IMR-90 (cell line): ENCODE results near the gene ELP2. TPM values are rescaled to one million over a fixed set of nuclear protein-coding genes. Genes with fewer than 3 reads are reported as not detected.

Experiments used
- ATAC-seq: fragments of 200-7000 bp; cut with Tn5 transposase; 2 replicates; pipeline ENCODE4 v1.9.1; 2020; ENCODE audit warnings: low read depth, mild to moderate bottlenecking, moderate library complexity
- BruUV-seq: library from RNA; stranded (reverse); fragments of 400-500 nt; replicated peaks from 2 replicates; lab custom pipeline; 2021; lab: Mats Ljungman, UMichigan
- CTCF ChIA-PET: fragments of 300-600 bp; formaldehyde crosslinking; extraction: SDS; loops from one replicate; lab custom pipeline; 2021; ENCODE audit warnings: antibody characterized with exemption; lab: Yijun Ruan, JAX
- POLR2A ChIA-PET: fragments of 300-600 bp; sonication (Branson Sonifier 250); formaldehyde crosslinking; loops from one replicate; lab custom pipeline; 2022; ENCODE audit warnings: antibody characterized with exemption; ENCODE audit not compliant: unreplicated experiment; lab: Charles Lee
- DNase-seq: peaks from one replicate; pipeline ENCODE4 v3.0.0; 2013
- H2AFZ ChIP-seq: replicated peaks from 2 replicates; pipeline ENCODE3; 2013; ENCODE audit warnings: low read length, mild to moderate bottlenecking; ENCODE audit not compliant: poor library complexity
- H2AK5ac ChIP-seq: 2 replicates; pipeline ENCODE4 v1.6.1; 2013; ENCODE audit warnings: low read depth, low read length, inconsistent platforms
- H2AK9ac ChIP-seq: replicated peaks from 2 replicates; pipeline ENCODE3; 2013; ENCODE audit warnings: mild to moderate bottlenecking, low read depth, low read length, moderate library complexity; ENCODE audit not compliant: poor library complexity
- H2BK120ac ChIP-seq: 2 replicates; pipeline ENCODE4 v1.6.1; 2013; ENCODE audit warnings: low read depth, low read length, inconsistent platforms
- H2BK15ac ChIP-seq: 3 replicates; pipeline ENCODE4 v1.6.1; 2013; ENCODE audit warnings: low read depth, low read length, inconsistent platforms
- H2BK20ac ChIP-seq: 2 replicates; pipeline ENCODE4 v1.6.1; 2013; ENCODE audit warnings: low read depth, mild to moderate bottlenecking, inconsistent platforms, low read length, moderate library complexity
- H2BK5ac ChIP-seq: 2 replicates; pipeline ENCODE4 v1.6.1; 2013; ENCODE audit warnings: mild to moderate bottlenecking, low read depth, low read length, inconsistent platforms; ENCODE audit not compliant: poor library complexity, severe bottlenecking
- H3K14ac ChIP-seq: replicated peaks from 2 replicates; pipeline ENCODE4 v1.6.1; 2013; ENCODE audit warnings: low read depth, low read length, inconsistent platforms
- H3K18ac ChIP-seq: 2 replicates; pipeline ENCODE4 v1.6.1; 2013; ENCODE audit warnings: low read depth, low read length, control low read depth
- H3K23ac ChIP-seq: 2 replicates; pipeline ENCODE4 v1.6.1; 2013; ENCODE audit warnings: low read depth, low read length, inconsistent platforms
- H3K27ac ChIP-seq: 2 replicates; pipeline ENCODE4 v1.5.1; 2013; ENCODE audit warnings: mild to moderate bottlenecking, control low read depth, low read length; ENCODE audit not compliant: insufficient read depth
- H3K27me3 ChIP-seq: 2 replicates; pipeline ENCODE4 v1.6.1; 2013; ENCODE audit warnings: low read length; ENCODE audit not compliant: control insufficient read depth, insufficient read depth
- H3K36me3 ChIP-seq: 2 replicates; pipeline ENCODE4 v1.6.1; 2013; ENCODE audit warnings: low read length, mixed read lengths; ENCODE audit not compliant: control insufficient read depth, insufficient read depth
- H3K4ac ChIP-seq: 2 replicates; pipeline ENCODE4 v1.6.1; 2013; ENCODE audit warnings: low read depth, low read length, inconsistent platforms
- H3K4me1 ChIP-seq: 2 replicates; pipeline ENCODE4 v1.6.1; 2013; ENCODE audit warnings: low read length, mixed read lengths; ENCODE audit not compliant: control insufficient read depth, insufficient read depth
- H3K4me2 ChIP-seq: 2 replicates; pipeline ENCODE4 v1.6.1; 2013; ENCODE audit warnings: low read depth, mild to moderate bottlenecking, control low read depth, low read length, moderate library complexity
- H3K4me3 ChIP-seq: 2 replicates; pipeline ENCODE4 v1.5.1; 2013; ENCODE audit warnings: low read depth, mild to moderate bottlenecking, control low read depth, low read length, moderate library complexity; ENCODE audit not compliant: insufficient read depth
- H3K56ac ChIP-seq: 2 replicates; pipeline ENCODE4 v1.6.1; 2013; ENCODE audit warnings: low read length, inconsistent platforms; ENCODE audit not compliant: insufficient read depth; ENCODE audit errors: extremely low read depth
- H3K79me1 ChIP-seq, 2 experiments: 2 replicates each; pipeline ENCODE4 v1.6.1; 2013; ENCODE audit warnings: low read length in 2 of 2, inconsistent platforms in 1 of 2, low read depth in 1 of 2
- H3K9ac ChIP-seq: 2 replicates; pipeline ENCODE4 v1.6.1; 2013; ENCODE audit warnings: low read depth, low read length, control low read depth
- H3K9me1 ChIP-seq: 2 replicates; pipeline ENCODE4 v1.6.1; 2013; ENCODE audit warnings: low read length, inconsistent platforms; ENCODE audit not compliant: insufficient read depth
- H3K9me3 ChIP-seq: 2 replicates; pipeline ENCODE4 v1.6.1; 2013; ENCODE audit warnings: low read length; ENCODE audit not compliant: control insufficient read depth, insufficient read depth
- H4K20me1 ChIP-seq: 2 replicates; pipeline ENCODE4 v1.6.1; 2013; ENCODE audit warnings: low read length, inconsistent platforms; ENCODE audit not compliant: insufficient read depth
- H4K5ac ChIP-seq: 2 replicates; pipeline ENCODE4 v1.6.1; 2013; ENCODE audit warnings: mild to moderate bottlenecking, low read depth, low read length, control low read depth
- H4K8ac ChIP-seq, 2 experiments: 2 replicates each; pipeline ENCODE4 v1.6.1; 2013; ENCODE audit warnings: low read depth in 2 of 2, low read length in 2 of 2, control low read depth in 1 of 2, inconsistent platforms in 1 of 2
- H4K91ac ChIP-seq: 2 replicates; pipeline ENCODE4 v1.6.1; 2013; ENCODE audit warnings: low read depth, low read length, inconsistent platforms; ENCODE audit not compliant: insufficient read depth
- BHLHE40 ChIP-seq: fragments of 150-350 bp; IDR thresholded peaks from 2 replicates; pipeline ENCODE4 v1.6.1; 2016; ENCODE audit warnings: mild to moderate bottlenecking, low read depth, low read length
- CTCF ChIP-seq: conservative IDR thresholded peaks from 2 replicates; pipeline ENCODE4 v1.5.1; 2012; ENCODE audit warnings: mild to moderate bottlenecking, low read depth, low read length, improper control_type of control experiment
- RAD21 ChIP-seq: IDR thresholded peaks from 2 replicates; pipeline ENCODE4 v1.6.1; 2012; ENCODE audit warnings: low read length, improper control_type of control experiment
- SMC3 ChIP-seq: fragments of 150-350 bp; IDR thresholded peaks from 2 replicates; pipeline ENCODE4 v1.6.1; 2016; ENCODE audit warnings: low read depth, mild to moderate bottlenecking, antibody characterized with exemption, low read length, moderate library complexity
- WGBS, 2 experiments: methylation state at CpG; one replicate each; pipeline versions ENCODE4 v1.1.5 to v1.1.7; 2013; ENCODE audit warnings: missing lambda C conversion rate in 2 of 2; ENCODE audit not compliant: insufficient read length in 1 of 2; ENCODE audit errors: extremely low coverage in 2 of 2; 5-methylcytosine and 5-hydroxymethylcytosine counted together
- dilution Hi-C: fragments of 300-500 bp; cut with HindIII; formaldehyde crosslinking; loops from one replicate; pipeline ENCODE4 v1.14.3; 2018; ENCODE audit warnings: low sequenced_read_pairs; ENCODE audit not compliant: unreplicated experiment
- in situ Hi-C: fragments of 300-500 bp; cut with MboI; formaldehyde crosslinking; loops from 3 replicates; pipeline ENCODE4 v1.14.3; 2019; ENCODE audit warnings: low sequenced_read_pairs, inconsistent platforms, mixed read lengths
- intact Hi-C: fragments of 100-400 bp; cut with micrococcal nuclease; formaldehyde crosslinking; loops from 2 replicates; pipeline ENCODE4 v1.10.0; 2022
- polyA plus RNA-seq, 3 experiments: library from polyadenylated mRNA; depleted of rRNA; stranded (reverse); fragments of >200 nt; gene quantifications; 2 replicates each; pipeline ENCODE4 v1.2.3, GENCODE V29; 2012; ENCODE audit warnings: low replicate concordance in 1 of 3
- total RNA-seq: library from RNA; depleted of rRNA; stranded (reverse); fragments of >200 nt; gene quantifications from 2 replicates; pipeline ENCODE4 v1.2.3, GENCODE V29; 2012

The ELP2 gene
- total and polyA plus RNA-seq, 2 of the 4 experiments (the other 2 are of a cell fraction), result 48.1 to 161 TPM

- no peak overlapping the region for H3K9ac ChIP-seq
- H2AK9ac ChIP-seq, result no peak overlapping the region
- TF ChIP-seq RAD21, result no peak
- TF ChIP-seq CTCF, result no peak
- no peak for TF ChIP-seq SMC3
- no peak for TF ChIP-seq BHLHE40
- H2BK15ac ChIP-seq, result no peak overlapping the region
- intact Hi-C loops (loop anchor here (1.0 kb wide), 1 partner anchor 24 kb away; no protein-coding TSS in a partner anchor), dilution Hi-C loops (no loop called here), in situ Hi-C loops (no loop called here)
- H3K9me1 ChIP-seq, result peaks cover 10% of the 10 kb centered on the region
- no peak overlapping the region for H3K23ac ChIP-seq
- ChIA-PET CTCF (no interaction called here), POLR2A (no interaction called here)
- no peak overlapping the region for H3K18ac ChIP-seq
- no peak overlapping the region for H4K8ac ChIP-seq
- peaks cover 44% of the 10 kb centered on the region for H3K36me3 ChIP-seq
- 0 out of 2 replicates have a peak, but pooled peaks cover 2% of the 10 kb centered on the region for H3K4me1 ChIP-seq
- H2BK20ac ChIP-seq, result no peak overlapping the region
- no peak overlapping the region for H3K56ac ChIP-seq
- no peak overlapping the region for H2AK5ac ChIP-seq
- no peak overlapping the region for H3K4me2 ChIP-seq
- H2BK120ac ChIP-seq, result no peak overlapping the region
- BruUV-seq, result no TSS peak
- peaks cover 3 to 26% of the 10 kb centered on the region in 2 experiments for H3K79me1 ChIP-seq
- H3K4me3 ChIP-seq, result no peak overlapping the region
- H3K27me3 ChIP-seq, result no peaks in the 10 kb centered on the region
- H3K27ac ChIP-seq, result no peak overlapping the region
- H3K9me3 ChIP-seq, result no peaks in the 10 kb centered on the region
- H3K4ac ChIP-seq, result no peak overlapping the region
- ATAC-seq (no peak), DNase-seq (no peak)
- H4K20me1 ChIP-seq, result no peaks in the 10 kb centered on the region
- H2BK5ac ChIP-seq, result no peak overlapping the region
- no peak overlapping the region for H4K91ac ChIP-seq
- WGBS, 2 experiments, result no CpG with 5 or more reads among the region's 5 CpGs
- H2AFZ ChIP-seq, result no peak overlapping the region
- no peak overlapping the region for H4K5ac ChIP-seq
- no peak overlapping the region for H3K14ac ChIP-seq
These were observed 40.2 kb downstream of the ELP2 start for GRCh38 chr18:36169938-36170337.
